H9 (cell line): ENCODE measurements around the gene PTPRQ. TPM values are rescaled to one million over a fixed set of nuclear protein-coding genes. Genes with fewer than 3 reads are reported as not detected.

Experiments used
- DNase-seq: peaks from one replicate; pipeline ENCODE4 v3.0.0-alpha.2; 2017
- H2AFZ ChIP-seq: one replicate; pipeline ENCODE4 v1.6.1; 2013; ENCODE audit warnings: mild to moderate bottlenecking, low read length, control low read depth, moderate library complexity
- H2AK5ac ChIP-seq: 2 replicates; pipeline ENCODE4 v1.6.1; 2013; ENCODE audit warnings: low read length, control low read depth, mixed read lengths; ENCODE audit not compliant: insufficient read length
- H2BK120ac ChIP-seq: one replicate; pipeline ENCODE4 v1.6.1; 2013; ENCODE audit warnings: low read depth, mild to moderate bottlenecking, low read length, control low read depth, inconsistent platforms; ENCODE audit not compliant: poor library complexity, severe bottlenecking
- H2BK12ac ChIP-seq: 2 replicates; pipeline ENCODE4 v1.6.1; 2013; ENCODE audit warnings: low read length, control low read depth, mixed read lengths, low read depth; ENCODE audit not compliant: insufficient read length
- H2BK15ac ChIP-seq: 2 replicates; pipeline ENCODE4 v1.6.1; 2013; ENCODE audit warnings: low read depth, low read length, control low read depth
- H2BK20ac ChIP-seq: one replicate; pipeline ENCODE4 v1.6.1; 2013; ENCODE audit warnings: low read depth, mild to moderate bottlenecking, low read length, control low read depth, inconsistent platforms; ENCODE audit not compliant: poor library complexity, severe bottlenecking
- H2BK5ac ChIP-seq: 2 replicates; pipeline ENCODE4 v1.6.1; 2013; ENCODE audit warnings: low read length, control low read depth, mixed read lengths; ENCODE audit not compliant: insufficient read length
- H3K14ac ChIP-seq: 2 replicates; pipeline ENCODE4 v1.6.1; 2013; ENCODE audit warnings: low read length, control low read depth; ENCODE audit not compliant: insufficient read depth
- H3K18ac ChIP-seq: 2 replicates; pipeline ENCODE4 v1.6.1; 2013; ENCODE audit warnings: low read depth, mild to moderate bottlenecking, mixed read lengths, low read length, control low read depth; ENCODE audit not compliant: insufficient read length
- H3K23ac ChIP-seq: 2 replicates; pipeline ENCODE4 v1.6.1; 2013; ENCODE audit warnings: low read length, control low read depth, mixed read lengths, low read depth; ENCODE audit not compliant: insufficient read length
- H3K23me2 ChIP-seq: 2 replicates; pipeline ENCODE4 v1.6.1; 2013; ENCODE audit warnings: low read depth, mild to moderate bottlenecking, mixed read lengths, low read length, control low read depth; ENCODE audit not compliant: insufficient read length, poor library complexity, severe bottlenecking
- H3K27ac ChIP-seq: 2 replicates; pipeline ENCODE4 v1.5.1; 2013; ENCODE audit warnings: low read length, control low read depth, mixed read lengths, low read depth; ENCODE audit not compliant: insufficient read length
- H3K27me3 ChIP-seq: 2 replicates; pipeline ENCODE4 v1.6.1; 2013; ENCODE audit warnings: low read length, control low read depth, inconsistent platforms; ENCODE audit not compliant: insufficient read depth
- H3K4ac ChIP-seq: 2 replicates; pipeline ENCODE4 v1.6.1; 2013; ENCODE audit warnings: low read depth, mild to moderate bottlenecking, control low read depth, inconsistent platforms, low read length, moderate library complexity
- H3K4me1 ChIP-seq: 2 replicates; pipeline ENCODE4 v1.6.1; 2013; ENCODE audit warnings: low read length, control low read depth, inconsistent platforms; ENCODE audit not compliant: insufficient read depth
- H3K4me2 ChIP-seq: 2 replicates; pipeline ENCODE4 v1.6.1; 2013; ENCODE audit warnings: low read length, control low read depth, mixed read lengths; ENCODE audit not compliant: insufficient read length, insufficient read depth
- H3K56ac ChIP-seq: 2 replicates; pipeline ENCODE4 v1.6.1; 2013; ENCODE audit warnings: low read depth, mild to moderate bottlenecking, mixed read lengths, low read length, control low read depth; ENCODE audit not compliant: insufficient read length
- H3K79me1 ChIP-seq: 2 replicates; pipeline ENCODE4 v1.6.1; 2013; ENCODE audit warnings: low read depth, mild to moderate bottlenecking, moderate library complexity, low read length, control low read depth, inconsistent platforms; ENCODE audit not compliant: insufficient read depth, poor library complexity, severe bottlenecking
- H3K79me2 ChIP-seq: 2 replicates; pipeline ENCODE4 v1.6.1; 2013; ENCODE audit warnings: low read length, control low read depth, inconsistent platforms; ENCODE audit not compliant: insufficient read depth
- H3K9ac ChIP-seq: 2 replicates; pipeline ENCODE4 v1.6.1; 2013; ENCODE audit warnings: low read length, control low read depth, mixed read lengths; ENCODE audit not compliant: insufficient read length; ENCODE audit errors: extremely low read depth
- H3K9me3 ChIP-seq: one replicate; pipeline ENCODE4 v1.6.1; 2013; ENCODE audit warnings: low read depth, low read length, inconsistent platforms; ENCODE audit not compliant: control insufficient read depth
- H3T11ph ChIP-seq: one replicate; pipeline ENCODE4 v1.6.1; 2013; ENCODE audit warnings: mild to moderate bottlenecking, low read length, control low read depth, inconsistent platforms
- H4K20me1 ChIP-seq: one replicate; pipeline ENCODE4 v1.6.1; 2013; ENCODE audit not compliant: control insufficient read depth, insufficient read length, insufficient read depth
- H4K5ac ChIP-seq: 2 replicates; pipeline ENCODE4 v1.6.1; 2013; ENCODE audit warnings: low read depth, mild to moderate bottlenecking, mixed read lengths, low read length, control low read depth; ENCODE audit not compliant: insufficient read length
- H4K8ac ChIP-seq: replicated peaks from 2 replicates; pipeline ENCODE4 v1.6.1; 2013; ENCODE audit warnings: low read length, control low read depth, mixed read lengths, low read depth; ENCODE audit not compliant: insufficient read length
- H4K91ac ChIP-seq: 2 replicates; pipeline ENCODE4 v1.6.1; 2013; ENCODE audit warnings: low read depth, mild to moderate bottlenecking, moderate library complexity, mixed read lengths, low read length, control low read depth; ENCODE audit not compliant: insufficient read length
- H3K27ac Mint-ChIP-seq, 3 experiments: 2 replicates in 2 of 3; 3 replicates in 1 of 3; pipeline ENCODE4 v1.8.0; 2020 to 2021; ENCODE audit warnings: mixed read lengths in 3 of 3, mild to moderate bottlenecking in 1 of 3, moderate library complexity in 1 of 3
- H3K27me3 Mint-ChIP-seq: 2 replicates; pipeline ENCODE4 v1.8.0; 2021; ENCODE audit warnings: low read depth, mild to moderate bottlenecking, moderate library complexity, mixed read lengths
- H3K36me3 Mint-ChIP-seq, 3 experiments: 2 replicates in 2 of 3; 3 replicates in 1 of 3; pipeline ENCODE4 v1.8.0; 2020 to 2021; ENCODE audit warnings: low read depth in 3 of 3, mixed read lengths in 3 of 3; ENCODE audit not compliant: insufficient read depth in 1 of 3
- H3K4me1 Mint-ChIP-seq, 2 experiments: 2 replicates each; pipeline ENCODE4 v1.8.0; 2020; ENCODE audit warnings: mixed read lengths in 2 of 2
- H3K4me3 Mint-ChIP-seq, 2 experiments: 2 replicates in 1 of 2; 3 replicates in 1 of 2; pipeline ENCODE4 v1.8.0; 2020 to 2021; ENCODE audit warnings: mild to moderate bottlenecking in 2 of 2, mixed read lengths in 2 of 2, moderate library complexity in 1 of 2
- H3K9me3 Mint-ChIP-seq, 2 experiments: 2 replicates in 1 of 2; 3 replicates in 1 of 2; pipeline ENCODE4 v1.8.0; 2020; ENCODE audit warnings: mild to moderate bottlenecking in 2 of 2, mixed read lengths in 2 of 2, moderate library complexity in 1 of 2
- WGBS: extraction: QIAGEN DNeasy Blood & Tissue Kit; methylation state at CpG from one replicate; pipeline ENCODE4 v1.1.7; 2013; ENCODE audit warnings: missing lambda C conversion rate, low lambda C conversion rate, mixed read lengths; ENCODE audit not compliant: insufficient read length; ENCODE audit errors: extremely low coverage; 5-methylcytosine and 5-hydroxymethylcytosine counted together
- total RNA-seq: library from RNA; stranded (reverse); gene quantifications from 2 replicates; pipeline ENCODE4 v1.2.1, GENCODE V29; 2021
- TF ChIP-seq, protein P1 (sequence below): fragments of 200-600 bp; sonication (generic); conservative IDR thresholded peaks from 3 replicates; pipeline ENCODE4 v1.8.0; 2021; ENCODE audit warnings: antibody characterized with exemption, mild to moderate bottlenecking

PTPRQ gene
- total RNA-seq, 1 experiment from 2014 or later = not detected

DNA sequence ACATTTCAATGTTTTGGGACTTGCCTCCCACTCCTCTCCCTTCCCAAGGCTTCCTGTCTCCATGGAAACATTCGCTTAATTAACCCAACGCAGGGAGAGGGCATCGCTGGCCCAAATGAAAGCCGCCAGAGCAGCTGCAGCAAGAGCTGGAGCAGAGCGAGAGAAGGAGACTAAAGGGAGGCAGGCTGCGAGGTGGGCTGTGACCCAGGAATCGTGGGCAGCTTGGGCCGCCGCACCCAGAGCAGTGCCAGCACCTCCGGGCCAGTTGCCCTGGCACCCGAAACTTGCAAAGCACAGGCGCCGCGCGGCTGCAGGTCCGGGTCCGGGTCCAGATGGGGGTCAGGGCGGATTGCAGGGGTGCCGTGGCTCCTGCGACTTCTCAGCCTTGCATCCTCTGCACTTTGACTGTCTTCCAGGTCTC lies 43.5 kb upstream of the PTPRQ start:
- Histone ChIP-seq H3K14ac (no peak overlapping the region), H4K20me1 (no peaks in the 10 kb centered on the region), H3K4me2 (no peak overlapping the region), H3T11ph (no peak overlapping the region), H4K91ac (no peak overlapping the region), H3K27me3 (no peaks in the 10 kb centered on the region), H3K23me2 (no peaks in the 10 kb centered on the region), H3K56ac (no peak overlapping the region), H3K23ac (no peak overlapping the region), H3K9me3 (no peaks in the 10 kb centered on the region), H2BK12ac (no peak overlapping the region), H2BK15ac (no peak overlapping the region), H2BK20ac (no peak overlapping the region), H3K79me1 (no peaks in the 10 kb centered on the region), H2AK5ac (no peak overlapping the region), H3K9ac (no peak overlapping the region), H3K79me2 (no peaks in the 10 kb centered on the region), H3K18ac (peak overlapping the region; percentile 30), H3K27ac (no peak overlapping the region), H4K5ac (no peak overlapping the region), H3K4me1 (no peaks in the 10 kb centered on the region), H2AFZ (no peak overlapping the region), H4K8ac (no peak overlapping the region), H3K4ac (no peak overlapping the region), H2BK120ac (no peak overlapping the region), H2BK5ac (no peak overlapping the region)
- Mint-ChIP-seq H3K4me1 (peaks cover 2 to 4% of the 10 kb centered on the region in 2 experiments; a peak in 2 of 4 replicates), H3K36me3 (no peaks in the 10 kb centered on the region), H3K4me3 (no peak overlapping the region), H3K27me3 (no peaks in the 10 kb centered on the region), H3K27ac (no peak overlapping the region; a peak in 1 of 7 replicates), H3K9me3 (no peaks in the 10 kb centered on the region)
- no CpG with 5 or more reads among the region's 20 CpGs for WGBS
- peak; percentile 64 for DNase-seq
- TF ChIP-seq, protein P1, sequence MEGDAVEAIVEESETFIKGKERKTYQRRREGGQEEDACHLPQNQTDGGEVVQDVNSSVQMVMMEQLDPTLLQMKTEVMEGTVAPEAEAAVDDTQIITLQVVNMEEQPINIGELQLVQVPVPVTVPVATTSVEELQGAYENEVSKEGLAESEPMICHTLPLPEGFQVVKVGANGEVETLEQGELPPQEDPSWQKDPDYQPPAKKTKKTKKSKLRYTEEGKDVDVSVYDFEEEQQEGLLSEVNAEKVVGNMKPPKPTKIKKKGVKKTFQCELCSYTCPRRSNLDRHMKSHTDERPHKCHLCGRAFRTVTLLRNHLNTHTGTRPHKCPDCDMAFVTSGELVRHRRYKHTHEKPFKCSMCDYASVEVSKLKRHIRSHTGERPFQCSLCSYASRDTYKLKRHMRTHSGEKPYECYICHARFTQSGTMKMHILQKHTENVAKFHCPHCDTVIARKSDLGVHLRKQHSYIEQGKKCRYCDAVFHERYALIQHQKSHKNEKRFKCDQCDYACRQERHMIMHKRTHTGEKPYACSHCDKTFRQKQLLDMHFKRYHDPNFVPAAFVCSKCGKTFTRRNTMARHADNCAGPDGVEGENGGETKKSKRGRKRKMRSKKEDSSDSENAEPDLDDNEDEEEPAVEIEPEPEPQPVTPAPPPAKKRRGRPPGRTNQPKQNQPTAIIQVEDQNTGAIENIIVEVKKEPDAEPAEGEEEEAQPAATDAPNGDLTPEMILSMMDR = no peak
